GM12878 (cell line): ENCODE data around the gene ATXN1. TPM values are rescaled to one million over a fixed set of nuclear protein-coding genes. Genes with fewer than 3 reads are reported as not detected.

Experiments used
- ATAC-seq: fragments of 200-7000 bp; cut with Tn5 transposase; 3 replicates; pipeline ENCODE4 v1.9.1; 2020; ENCODE audit warnings: mild to moderate bottlenecking, moderate library complexity
- BruUV-seq: library from RNA; stranded (reverse); fragments of 400-500 nt; replicated peaks from 2 replicates; lab custom pipeline; 2021; lab: Mats Ljungman, UMichigan
- CTCF ChIA-PET: fragments of 300-600 bp; sonication (Branson Sonifier 250); formaldehyde crosslinking; extraction: SDS; loops from one replicate; lab custom pipeline; 2021; ENCODE audit warnings: inconsistent platforms; lab: Yijun Ruan, JAX
- POLR2A ChIA-PET: fragments of 350-600 bp; formaldehyde crosslinking; extraction: SDS; loops from one replicate; lab custom pipeline; 2021; ENCODE audit warnings: inconsistent platforms; lab: Charles Lee
- RAD21 ChIA-PET: fragments of 300-600 bp; sonication (Branson Sonifier 250); formaldehyde crosslinking; loops from one replicate; lab custom pipeline; 2023; ENCODE audit warnings: antibody characterized with exemption; ENCODE audit not compliant: unreplicated experiment; lab: Charles Lee
- SMC1A ChIA-PET: fragments of 300-600 bp; sonication (Branson Sonifier 250); formaldehyde crosslinking; loops from one replicate; lab custom pipeline; 2023; ENCODE audit not compliant: unreplicated experiment, uncharacterized antibody; lab: Charles Lee
- DNase-seq: peaks from one replicate; pipeline ENCODE4 v3.0.0-alpha.2; 2011; ENCODE audit warnings: low read depth, low spot score
- FAIRE-seq: peaks from 3 replicates; lab custom pipeline; 2011; peaks lifted over from hg19 to GRCh38; lab: Jason Lieb, UNC
- H2AFZ ChIP-seq: 2 replicates; pipeline ENCODE4 v1.6.0; 2011; ENCODE audit warnings: low read depth, low read length, control low read depth; ENCODE audit not compliant: control insufficient read depth
- H3K27ac ChIP-seq: 2 replicates; pipeline ENCODE4 v1.5.1; 2011; ENCODE audit warnings: control low read depth; ENCODE audit not compliant: control insufficient read depth, insufficient read depth
- H3K27me3 ChIP-seq, 2 experiments: replicated peaks in 1 of 2; 2 replicates each; pipeline versions ENCODE4 v1.6.0 to v1.6.1; 2011; ENCODE audit warnings: low read length in 1 of 2; ENCODE audit not compliant: control insufficient read depth in 2 of 2, insufficient read depth in 2 of 2
- H3K36me3 ChIP-seq, 2 experiments: 2 replicates each; pipeline ENCODE4 v1.5.1; 2011; ENCODE audit warnings: low read length in 1 of 2; ENCODE audit not compliant: control insufficient read depth in 2 of 2, insufficient read depth in 2 of 2
- H3K4me1 ChIP-seq: 2 replicates; pipeline ENCODE4 v1.6.1; 2011; ENCODE audit warnings: mild to moderate bottlenecking, low read length, moderate library complexity, mixed read lengths; ENCODE audit not compliant: control insufficient read depth, insufficient read depth
- H3K4me2 ChIP-seq: 2 replicates; pipeline ENCODE4 v1.6.0; 2011; ENCODE audit warnings: control low read depth; ENCODE audit not compliant: control insufficient read depth, insufficient read depth
- H3K4me3 ChIP-seq: fragments of 200-600 bp; sonication (generic); 2 replicates; pipeline ENCODE4 v1.5.1; 2016
- H3K79me2 ChIP-seq: 2 replicates; pipeline ENCODE4 v1.6.0; 2011; ENCODE audit warnings: low read length; ENCODE audit not compliant: control insufficient read depth, insufficient read depth
- H3K9ac ChIP-seq: 2 replicates; pipeline ENCODE4 v1.8.0; 2011; ENCODE audit warnings: low read length, control low read depth, mixed read lengths; ENCODE audit not compliant: control insufficient read depth, insufficient read depth
- H3K9me3 ChIP-seq: replicated peaks from 3 replicates; pipeline ENCODE4 v1.5.1; 2011; ENCODE audit warnings: mild to moderate bottlenecking, low read length; ENCODE audit not compliant: control insufficient read depth, insufficient read depth
- H4K20me1 ChIP-seq: 2 replicates; pipeline ENCODE4 v1.6.0; 2011; ENCODE audit not compliant: control insufficient read depth, insufficient read depth
- ATF7 ChIP-seq: fragments of 450-650 bp; IDR thresholded peaks from 2 replicates; pipeline ENCODE4 v1.6.1; 2016; ENCODE audit warnings: low read depth, mild to moderate bottlenecking
- BHLHE40 ChIP-seq, 2 experiments: fragments of 450-650 bp in 1 of 2; IDR thresholded peaks; 2 replicates each; pipeline ENCODE4 v1.6.1; 2011 to 2017; ENCODE audit warnings: low read depth in 2 of 2, borderline replicate concordance in 1 of 2, improper control_type of control experiment in 1 of 2, low read length in 1 of 2, mild to moderate bottlenecking in 1 of 2
- CHD2 ChIP-seq: IDR thresholded peaks from 2 replicates; pipeline ENCODE4 v1.6.1; 2011; ENCODE audit warnings: low read depth, low read length, improper control_type of control experiment, borderline replicate concordance
- CREB1 ChIP-seq: IDR thresholded peaks from 2 replicates; pipeline ENCODE4 v1.6.1; 2012; ENCODE audit warnings: low read depth, mild to moderate bottlenecking, inconsistent platforms
- FOXK2 ChIP-seq: fragments of 450-650 bp; IDR thresholded peaks from 2 replicates; pipeline ENCODE4 v1.6.1; 2017; ENCODE audit warnings: mild to moderate bottlenecking, moderate library complexity
- HDAC2 ChIP-seq: fragments of 200-600 bp; sonication (generic); IDR thresholded peaks from 2 replicates; pipeline ENCODE4 v1.6.1; 2017
- IKZF1 ChIP-seq: fragments of 450-650 bp; conservative IDR thresholded peaks from 2 replicates; pipeline ENCODE4 v1.6.1; 2017; ENCODE audit warnings: antibody characterized with exemption, mild to moderate bottlenecking
- MEF2B ChIP-seq: fragments of 450-650 bp; IDR thresholded peaks from 2 replicates; pipeline ENCODE4 v1.6.1; 2018; ENCODE audit warnings: mild to moderate bottlenecking, moderate library complexity; ENCODE audit not compliant: partially characterized antibody, poor library complexity, severe bottlenecking
- NBN ChIP-seq: fragments of 450-650 bp; IDR thresholded peaks from 2 replicates; pipeline ENCODE4 v1.6.1; 2016
- NFIC ChIP-seq: IDR thresholded peaks from 2 replicates; pipeline ENCODE4 v1.6.1; 2012; ENCODE audit warnings: low read depth, mild to moderate bottlenecking, inconsistent platforms, low read length, moderate library complexity
- RAD21 ChIP-seq: IDR thresholded peaks from 2 replicates; pipeline ENCODE4 v1.6.1; 2011; ENCODE audit warnings: mild to moderate bottlenecking, low read depth, low read length, moderate library complexity; ENCODE audit not compliant: insufficient read depth
- RAD51 ChIP-seq: fragments of 450-650 bp; IDR thresholded peaks from 2 replicates; pipeline ENCODE4 v1.6.1; 2016; ENCODE audit warnings: moderate library complexity, mild to moderate bottlenecking, inconsistent platforms
- RELA ChIP-seq: fragments of 450-650 bp; IDR thresholded peaks from 2 replicates; pipeline ENCODE4 v1.8.0; 2014; ENCODE audit warnings: borderline replicate concordance; ENCODE audit not compliant: partially characterized antibody
- SMC3 ChIP-seq: IDR thresholded peaks from 2 replicates; pipeline ENCODE4 v1.6.1; 2011; ENCODE audit warnings: low read length, improper control_type of control experiment, borderline replicate concordance
- SPI1 ChIP-seq: IDR thresholded peaks from 2 replicates; pipeline ENCODE4 v1.6.1; 2011; ENCODE audit warnings: low read depth, mild to moderate bottlenecking, low read length, moderate library complexity, borderline replicate concordance; ENCODE audit not compliant: insufficient read depth
- SRF ChIP-seq, 2 experiments: IDR thresholded peaks; 2 replicates each; pipeline ENCODE4 v1.6.1; 2011; ENCODE audit warnings: low read depth in 2 of 2, low read length in 2 of 2, mild to moderate bottlenecking in 1 of 2, moderate library complexity in 1 of 2
- YY1 ChIP-seq: IDR thresholded peaks from 2 replicates; pipeline ENCODE4 v1.6.1; 2011; ENCODE audit warnings: low read depth, mild to moderate bottlenecking, low read length
- ZNF274 ChIP-seq: IDR thresholded peaks from one replicate; pipeline ENCODE4 v1.8.0; 2011; ENCODE audit not compliant: insufficient read length, insufficient read depth
- WGBS: methylation state at CpG from one replicate; pipeline ENCODE4 v1.1.6; 2016; ENCODE audit warnings: low lambda C conversion rate; ENCODE audit not compliant: insufficient replicate concordance, insufficient coverage; ENCODE audit errors: missing lambda C conversion rate; 5-methylcytosine and 5-hydroxymethylcytosine counted together
- in situ Hi-C: fragments of 300-500 bp; cut with MboI; formaldehyde crosslinking; loops from 9 replicates; pipeline ENCODE4 v1.14.3; 2018; ENCODE audit warnings: mixed read lengths
- intact Hi-C: fragments of 100-400 bp; cut with micrococcal nuclease; formaldehyde crosslinking; loops from one replicate; pipeline ENCODE4 v1.14.2; 2022; ENCODE audit not compliant: unreplicated experiment
- polyA plus RNA-seq, 11 experiments: library from polyadenylated mRNA; depleted of rRNA in 4 of 11; unstranded in 6 of 11; stranded (reverse) in 5 of 11; fragments of >200 nt; fragmentation: Nextera tagmentation in 4 of 11; fragmentation: Illumina TruSeq in 1 of 11; extraction: Ambion mirVana in 4 of 11; extraction: Trizol in 1 of 11; gene quantifications; 1 replicate in 1 of 11; 2 replicates in 10 of 11; pipeline versions ENCODE4 v1.2.1 to v1.2.3, GENCODE V29; 2011 to 2016; ENCODE audit warnings: inconsistent platforms in 2 of 11, missing spikeins in 2 of 11, low read depth in 1 of 11
- total RNA-seq, 4 experiments: library from RNA; depleted of rRNA in 3 of 4; stranded (reverse); fragments of >200 nt in 3 of 4; fragmentation: Illumina TruSeq in 1 of 4; extraction: Trizol in 1 of 4; gene quantifications; 2 replicates each; pipeline versions ENCODE4 v1.2.1 to v1.2.3, GENCODE V29; 2013 to 2021
- TF ChIP-seq, protein P1 (sequence below): fragments of 450-650 bp; IDR thresholded peaks from 2 replicates; pipeline ENCODE4 v1.6.1; 2017; ENCODE audit warnings: borderline replicate concordance
- TF ChIP-seq, protein P2 (sequence below): fragments of 450-650 bp; IDR thresholded peaks from 2 replicates; pipeline ENCODE4 v1.6.1; 2017; ENCODE audit warnings: low read depth, mild to moderate bottlenecking, moderate library complexity
- TF ChIP-seq, protein P3 (sequence below): IDR thresholded peaks from 2 replicates; pipeline ENCODE4 v1.6.1; 2012; ENCODE audit warnings: low read depth, low read length, improper control_type of control experiment

ATXN1 gene
- total and polyA plus RNA-seq, 10 of the 15 experiments (the other 5 are each of a cell fraction or from before 2014, with no cell fraction given): 12.2 to 51.2 (median 20.5) TPM

DNA sequence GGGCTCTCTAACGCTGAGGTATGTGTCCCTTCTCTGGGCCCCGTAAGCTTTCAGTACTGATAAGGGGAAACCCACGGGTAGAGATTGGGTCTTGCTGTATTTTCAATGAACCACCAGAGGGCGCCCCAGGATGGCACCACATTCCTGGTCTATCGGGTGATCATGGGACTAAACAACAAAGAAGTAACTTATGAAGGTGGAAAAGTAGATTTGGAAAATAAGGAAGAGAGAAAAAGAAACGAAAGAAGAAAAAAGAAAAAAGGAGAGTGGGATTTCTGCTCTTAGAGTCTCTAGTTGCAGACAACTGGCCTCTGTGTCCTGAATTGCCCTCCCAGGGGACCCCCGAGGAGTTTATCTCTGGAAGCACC is 429.1 kb downstream of the ATXN1 start:
- no TSS peak for BruUV-seq
- Histone ChIP-seq H3K4me3 (no peak overlapping the region), H3K27ac (peak overlapping the region; percentile 13; the same call in 1 of the 2 replicates), H2AFZ (0 out of 2 replicates have a peak overlapping the region, but pooled peaks have one; percentile 2), H3K9ac (no peak overlapping the region), H3K4me1 (peaks cover 19% of the 10 kb centered on the region), H3K27me3 (no peaks in the 10 kb centered on the region), H3K36me3 (peaks cover 0 to 28% of the 10 kb centered on the region in 2 experiments), H3K79me2 (no peaks in the 10 kb centered on the region; the same call in 1 of the 2 replicates), H3K9me3 (no peaks in the 10 kb centered on the region; the same call in 2 of the 3 replicates), H4K20me1 (no peaks in the 10 kb centered on the region), H3K4me2 (peak overlapping the region; percentile 85)
- in situ Hi-C loops: loop anchor here (5.0 to 10.0 kb wide), 2 partner anchors 183 to 630 kb away; no protein-coding TSS in a partner anchor
- RAD21 ChIA-PET: interaction anchor here (0.5 to 5.5 kb wide), 37 partner anchors 9 to 633 kb away, joined by 3 to 41 read pairs (median 4); partner anchors contain the start of gene ATXN1
- WGBS: 15% methylated on average over 7 of the region's 7 CpGs
- peak; percentile 78 for DNase-seq
- SMC1A ChIA-PET: interaction anchor here (0.6 to 5.1 kb wide), 45 partner anchors 12 to 633 kb away, joined by 3 to 51 read pairs (median 5); partner anchors contain the start of gene ATXN1
- peak; percentile 86 for FAIRE-seq
- ATAC-seq: peak; percentile 99
- CTCF ChIA-PET: interaction anchor here (0.6 to 8.3 kb wide), 66 partner anchors 9 to 754 kb away, joined by 3 to 115 read pairs (median 5); partner anchors contain the start of gene ATXN1
- POLR2A ChIA-PET: interaction anchor here (0.6 to 1.1 kb wide), 4 partner anchors 46 to 431 kb away, joined by 3 to 4 read pairs (median 4); partner anchors contain the start of gene ATXN1
- intact Hi-C loops: loop anchor here (1.0 to 5.0 kb wide), 7 partner anchors 77 to 755 kb away; no protein-coding TSS in a partner anchor
- peak; percentile 58 for TF ChIP-seq RAD51
- TF ChIP-seq CREB1: 0 out of 2 replicates have a peak, but pooled peaks have one; percentile 40
- peak; percentile 39; the same call in 1 of the 2 replicates for TF ChIP-seq ATF7
- TF ChIP-seq BHLHE40 (IDR thresholded peaks at IDR 0.05; ENCODE audit: borderline replicate concordance in 1 of 2, low read depth in 2 of 2, low read length in 1 of 2): peak in 1 of 2 experiments; percentile 61; a peak in 1 of 4 replicates
- no peak for TF ChIP-seq FOXK2
- TF ChIP-seq RELA: peak; percentile 89
- no peak for TF ChIP-seq CHD2
- TF ChIP-seq MEF2B: peak; percentile 60
- TF ChIP-seq YY1: peak; percentile 66
- peak; percentile 99 for TF ChIP-seq RAD21
- TF ChIP-seq, protein P1, sequence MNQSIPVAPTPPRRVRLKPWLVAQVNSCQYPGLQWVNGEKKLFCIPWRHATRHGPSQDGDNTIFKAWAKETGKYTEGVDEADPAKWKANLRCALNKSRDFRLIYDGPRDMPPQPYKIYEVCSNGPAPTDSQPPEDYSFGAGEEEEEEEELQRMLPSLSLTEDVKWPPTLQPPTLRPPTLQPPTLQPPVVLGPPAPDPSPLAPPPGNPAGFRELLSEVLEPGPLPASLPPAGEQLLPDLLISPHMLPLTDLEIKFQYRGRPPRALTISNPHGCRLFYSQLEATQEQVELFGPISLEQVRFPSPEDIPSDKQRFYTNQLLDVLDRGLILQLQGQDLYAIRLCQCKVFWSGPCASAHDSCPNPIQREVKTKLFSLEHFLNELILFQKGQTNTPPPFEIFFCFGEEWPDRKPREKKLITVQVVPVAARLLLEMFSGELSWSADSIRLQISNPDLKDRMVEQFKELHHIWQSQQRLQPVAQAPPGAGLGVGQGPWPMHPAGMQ: no peak
- TF ChIP-seq, protein P2, sequence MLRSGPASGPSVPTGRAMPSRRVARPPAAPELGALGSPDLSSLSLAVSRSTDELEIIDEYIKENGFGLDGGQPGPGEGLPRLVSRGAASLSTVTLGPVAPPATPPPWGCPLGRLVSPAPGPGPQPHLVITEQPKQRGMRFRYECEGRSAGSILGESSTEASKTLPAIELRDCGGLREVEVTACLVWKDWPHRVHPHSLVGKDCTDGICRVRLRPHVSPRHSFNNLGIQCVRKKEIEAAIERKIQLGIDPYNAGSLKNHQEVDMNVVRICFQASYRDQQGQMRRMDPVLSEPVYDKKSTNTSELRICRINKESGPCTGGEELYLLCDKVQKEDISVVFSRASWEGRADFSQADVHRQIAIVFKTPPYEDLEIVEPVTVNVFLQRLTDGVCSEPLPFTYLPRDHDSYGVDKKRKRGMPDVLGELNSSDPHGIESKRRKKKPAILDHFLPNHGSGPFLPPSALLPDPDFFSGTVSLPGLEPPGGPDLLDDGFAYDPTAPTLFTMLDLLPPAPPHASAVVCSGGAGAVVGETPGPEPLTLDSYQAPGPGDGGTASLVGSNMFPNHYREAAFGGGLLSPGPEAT: peak; percentile 65
- TF ChIP-seq ZNF274: no peak
- 0 out of 2 replicates have a peak, but pooled peaks have one; percentile 33 for TF ChIP-seq NBN
- 0 out of 2 replicates have a peak, but pooled peaks have one; percentile 7 for TF ChIP-seq SPI1
- no peak for TF ChIP-seq SRF (IDR thresholded peaks at IDR 0.05; ENCODE audit: low read depth in 2 of 2, low read length in 2 of 2)
- 0 out of 2 replicates have a peak, but pooled peaks have one; percentile 38 for TF ChIP-seq IKZF1
- TF ChIP-seq, protein P3, sequence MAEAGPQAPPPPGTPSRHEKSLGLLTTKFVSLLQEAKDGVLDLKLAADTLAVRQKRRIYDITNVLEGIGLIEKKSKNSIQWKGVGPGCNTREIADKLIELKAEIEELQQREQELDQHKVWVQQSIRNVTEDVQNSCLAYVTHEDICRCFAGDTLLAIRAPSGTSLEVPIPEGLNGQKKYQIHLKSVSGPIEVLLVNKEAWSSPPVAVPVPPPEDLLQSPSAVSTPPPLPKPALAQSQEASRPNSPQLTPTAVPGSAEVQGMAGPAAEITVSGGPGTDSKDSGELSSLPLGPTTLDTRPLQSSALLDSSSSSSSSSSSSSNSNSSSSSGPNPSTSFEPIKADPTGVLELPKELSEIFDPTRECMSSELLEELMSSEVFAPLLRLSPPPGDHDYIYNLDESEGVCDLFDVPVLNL: no peak
- peak; percentile 22; the same call in 1 of the 2 replicates for TF ChIP-seq NFIC
- TF ChIP-seq HDAC2: no peak
- peak; percentile 90 for TF ChIP-seq SMC3
